HepG2 (cell line): ENCODE data around the gene ZNG1A. TPM values are rescaled to one million over a fixed set of nuclear protein-coding genes. Genes with fewer than 3 reads are reported as not detected.
A peak's percentile ranks its signal among the peaks of the same experiment; 100 is the strongest.

Source experiments
- GABPB1 ChIP-seq: IDR thresholded peaks from 2 replicates; pipeline ENCODE4 v1.6.1; 2016; ENCODE audit warnings: mild to moderate bottlenecking, missing genetic modification reagents, moderate library complexity, missing compliant biosample characterization
- IRF9 ChIP-seq: sonication (generic); formaldehyde crosslinking; IDR thresholded peaks from 2 replicates; pipeline ENCODE4 v1.8.0; 2022; ENCODE audit warnings: missing genetic modification reagents, mild to moderate bottlenecking, borderline replicate concordance
- PHF8 ChIP-seq: sonication (generic); formaldehyde crosslinking; IDR thresholded peaks from 2 replicates; pipeline ENCODE4 v1.5.0; 2020; ENCODE audit warnings: missing genetic modification reagents
- RARA ChIP-seq: IDR thresholded peaks from 2 replicates; pipeline ENCODE4 v1.6.1; 2016; ENCODE audit warnings: missing genetic modification reagents, missing compliant biosample characterization
- STAT6 ChIP-seq: sonication (generic); formaldehyde crosslinking; IDR thresholded peaks from 2 replicates; pipeline ENCODE4 v1.4.0; 2020; ENCODE audit warnings: missing genetic modification reagents, mild to moderate bottlenecking, borderline replicate concordance
- SUZ12 ChIP-seq: fragments of 150-350 bp; IDR thresholded peaks from 2 replicates; pipeline ENCODE4 v1.6.1; 2014; ENCODE audit warnings: low read depth, low read length
- TOE1 ChIP-seq: sonication (generic); formaldehyde crosslinking; IDR thresholded peaks from 2 replicates; pipeline ENCODE4 v1.4.0; 2020; ENCODE audit warnings: mild to moderate bottlenecking, missing genetic modification reagents
- TRAFD1 ChIP-seq: sonication (generic); formaldehyde crosslinking; IDR thresholded peaks from 2 replicates; pipeline ENCODE4 v1.5.1; 2020; ENCODE audit warnings: missing genetic modification reagents, mild to moderate bottlenecking, borderline replicate concordance
- ZC3H13 ChIP-seq: sonication (generic); formaldehyde crosslinking; IDR thresholded peaks from 2 replicates; pipeline ENCODE4 v1.8.1; 2023; ENCODE audit warnings: mild to moderate bottlenecking, missing genetic modification reagents, moderate library complexity
- ZFAT ChIP-seq: sonication (generic); formaldehyde crosslinking; conservative IDR thresholded peaks from 2 replicates; pipeline ENCODE4 v1.8.1; 2023; ENCODE audit warnings: missing genetic modification reagents, inconsistent platforms
- ZMYM4 ChIP-seq: sonication (generic); formaldehyde crosslinking; IDR thresholded peaks from 2 replicates; pipeline ENCODE4 v1.8.1; 2023; ENCODE audit warnings: mild to moderate bottlenecking, missing genetic modification reagents
- ZNF138 ChIP-seq: sonication (generic); formaldehyde crosslinking; IDR thresholded peaks from 2 replicates; pipeline ENCODE4 v1.5.0; 2020; ENCODE audit warnings: mild to moderate bottlenecking, low read depth, missing genetic modification reagents
- ZNF18 ChIP-seq: sonication (generic); formaldehyde crosslinking; IDR thresholded peaks from 2 replicates; pipeline ENCODE4 v1.8.0; 2022; ENCODE audit warnings: mild to moderate bottlenecking, missing genetic modification reagents; ENCODE audit not compliant: insufficient replicate concordance
- ZNF570 ChIP-seq: sonication (generic); formaldehyde crosslinking; IDR thresholded peaks from 2 replicates; pipeline ENCODE4 v1.4.0; 2020; ENCODE audit warnings: mild to moderate bottlenecking, missing genetic modification reagents, borderline replicate concordance
- ZNF574 ChIP-seq: sonication (generic); formaldehyde crosslinking; IDR thresholded peaks from 2 replicates; pipeline ENCODE4 v1.4.0; 2020; ENCODE audit warnings: missing genetic modification reagents
- ZNF784 ChIP-seq: sonication (generic); formaldehyde crosslinking; IDR thresholded peaks from 2 replicates; pipeline ENCODE4 v1.5.1; 2020; ENCODE audit warnings: missing genetic modification reagents, mild to moderate bottlenecking, borderline replicate concordance
- ZNF878 ChIP-seq: sonication (generic); formaldehyde crosslinking; IDR thresholded peaks from 2 replicates; pipeline ENCODE4 v1.8.1; 2023; ENCODE audit warnings: mild to moderate bottlenecking, missing genetic modification reagents, moderate library complexity
- polyA plus RNA-seq, 8 experiments: library from polyadenylated mRNA; depleted of rRNA in 3 of 8; stranded (reverse) in 7 of 8; unstranded in 1 of 8; fragments of >200 nt; fragmentation: Illumina TruSeq in 4 of 8; extraction: Trizol in 4 of 8; gene quantifications; 2 replicates each; pipeline versions ENCODE4 v1.2.1 to v1.2.3, GENCODE V29; 2011 to 2016; ENCODE audit warnings: low read depth in 4 of 8, missing spikeins in 1 of 8, mixed read lengths in 1 of 8; ENCODE audit not compliant: insufficient read depth in 1 of 8
- total RNA-seq, 5 experiments: library from RNA; depleted of rRNA; stranded (reverse); fragments of >200 nt; fragmentation: Illumina TruSeq; extraction: Trizol; gene quantifications; 2 replicates each; pipeline ENCODE4 v1.2.3, GENCODE V29; 2016; ENCODE audit warnings: low read depth in 1 of 5

The ZNG1A gene
- total and polyA plus RNA-seq, 2 of the 13 experiments (the other 11 are each of a cell fraction or from before 2014, with no cell fraction given): 28.6 to 90.6 TPM

GRCh38 chr9:214648-215493 lies 36.0 kb upstream of the ZNG1A start, which contains the start of gene DOCK8 (continued):
- TF ChIP-seq IRF9 (CRISPR knock-in tag) (peak; percentile 66; the same call in 1 of the 2 replicates), ZNF784 (CRISPR knock-in tag) (no peak), SUZ12 (no peak), GABPB1 (CRISPR knock-in tag) (peak; percentile 47; the same call in 1 of the 2 replicates), ZNF570 (CRISPR knock-in tag) (no peak), PHF8 (CRISPR knock-in tag) (peak; percentile 66), ZC3H13 (CRISPR knock-in tag) (no peak), RARA (no peak), TOE1 (CRISPR knock-in tag) (peak; percentile 28; the same call in 1 of the 2 replicates), ZFAT (CRISPR knock-in tag) (no peak), ZNF138 (CRISPR knock-in tag) (no peak; the same call in 1 of the 2 replicates), STAT6 (CRISPR knock-in tag) (no peak), TRAFD1 (CRISPR knock-in tag) (no peak), ZMYM4 (CRISPR knock-in tag) (peak; percentile 57), ZNF574 (CRISPR knock-in tag) (0 out of 2 replicates have a peak, but pooled peaks have one; percentile 14), ZNF18 (CRISPR knock-in tag) (peak; percentile 73), ZNF878 (CRISPR knock-in tag) (no peak)
